Stimulated activated CD8-positive, alpha-beta memory T cell treated with anti-CD3 and anti-CD28 coated beads, Interleukin-7, amount 100 ng/mL, for 48 hours (primary cell): ENCODE results near the gene LRMDA.

ENCODE experiments used
- DNase-seq, 2 donors: peaks; one replicate each; pipeline ENCODE4 v3.0.0-alpha.2; 2020; ENCODE audit warnings: low read depth in 1 of 2; ENCODE audit errors: extremely low read depth in 1 of 2

LRMDA gene

GRCh38 chr10:75967491-75967890 lies 536.1 kb downstream of the LRMDA start:
- no peak for DNase-seq

GRCh38 chr10:75969031-75969430 lies 537.6 kb downstream of the LRMDA start:
- no peak for DNase-seq

GRCh38 chr10:75971402-75972211 lies 540.2 kb downstream of the LRMDA start:
- DNase-seq, result no peak

GRCh38 chr10:75972491-75973276 lies 541.3 kb downstream of the LRMDA start:
- no peak for DNase-seq

GRCh38 chr10:75974080-75974479 lies 542.7 kb downstream of the LRMDA start:
- no peak for DNase-seq

GRCh38 chr10:75976681-75977080 lies 545.3 kb downstream of the LRMDA start:
- no peak for DNase-seq

- no peak for DNase-seq
These were observed 545.7 kb downstream of the LRMDA start for GRCh38 chr10:75977139-75977538.

GRCh38 chr10:75978213-75978612 lies 546.8 kb downstream of the LRMDA start:
- no peak for DNase-seq

GRCh38 chr10:75980419-75981002 lies 549.1 kb downstream of the LRMDA start:
- DNase-seq, result no peak

GRCh38 chr10:75982611-75983369 lies 551.4 kb downstream of the LRMDA start:
- no peak for DNase-seq

- no peak for DNase-seq
These were observed 552.6 kb downstream of the LRMDA start for GRCh38 chr10:75984067-75984466.

- no peak for DNase-seq
These were observed 556.2 kb downstream of the LRMDA start for GRCh38 chr10:75987616-75988015.

- DNase-seq, result no peak
These were observed 563.1 kb downstream of the LRMDA start for GRCh38 chr10:75994357-75995040.

- DNase-seq, result no peak
These were observed 563.6 kb downstream of the LRMDA start for GRCh38 chr10:75995041-75995430.

- DNase-seq, result no peak
These were observed 564.3 kb downstream of the LRMDA start for GRCh38 chr10:75995720-75996119.

GRCh38 chr10:75999001-75999400 lies 567.6 kb downstream of the LRMDA start:
- no peak for DNase-seq

- DNase-seq, result no peak
These were observed 568.2 kb downstream of the LRMDA start for GRCh38 chr10:75999515-76000209.

GRCh38 chr10:76000550-76000949 lies 569.1 kb downstream of the LRMDA start:
- no peak for DNase-seq

GRCh38 chr10:76001019-76001418 lies 569.6 kb downstream of the LRMDA start:
- DNase-seq, result no peak

GRCh38 chr10:76001461-76001860 lies 570.0 kb downstream of the LRMDA start:
- DNase-seq, result no peak
